HEK293T (cell line): Measurements from ENCODE around the gene TM4SF20.
"Not testable (repeated sequence)": the region's sequence is repeated elsewhere in the genome, so short reads cannot be mapped to it uniquely, and the experiment has no call there.

Experiments used
- CTCF ChIA-PET: fragments of 350-600 bp; formaldehyde crosslinking; extraction: SDS; loops from one replicate; lab custom pipeline; 2021; ENCODE audit warnings: antibody characterized with exemption, inconsistent platforms; lab: Yijun Ruan, JAX
- POLR2A ChIA-PET: fragments of 350-600 bp; formaldehyde crosslinking; extraction: SDS; loops from one replicate; lab custom pipeline; 2020; ENCODE audit warnings: antibody characterized with exemption, inconsistent platforms; lab: Yijun Ruan, JAX
- DNase-seq: peaks from one replicate; pipeline ENCODE4 v3.0.0; 2012; ENCODE audit warnings: mixed read lengths; ENCODE audit errors: extremely low spot score
- ARNT ChIP-seq: fragments of 450-650 bp; IDR thresholded peaks from 2 replicates; pipeline ENCODE4 v1.6.1; 2017; ENCODE audit warnings: mild to moderate bottlenecking
- BHLHE40 ChIP-seq: fragments of 450-650 bp; IDR thresholded peaks from 2 replicates; pipeline ENCODE4 v1.6.1; 2016; ENCODE audit warnings: mild to moderate bottlenecking, moderate library complexity, borderline replicate concordance
- CTBP1 ChIP-seq: fragments of 450-650 bp; IDR thresholded peaks from 2 replicates; pipeline ENCODE4 v1.6.1; 2016; ENCODE audit warnings: borderline replicate concordance
- ELF4 ChIP-seq: fragments of 450-650 bp; IDR thresholded peaks from 2 replicates; pipeline ENCODE4 v1.6.1; 2017; ENCODE audit warnings: antibody characterized with exemption
- FOXA1 ChIP-seq: fragments of 450-650 bp; IDR thresholded peaks from 2 replicates; pipeline ENCODE4 v1.6.1; 2016; ENCODE audit warnings: mild to moderate bottlenecking
- FOXK2 ChIP-seq: fragments of 450-650 bp; IDR thresholded peaks from 2 replicates; pipeline ENCODE4 v1.6.1; 2016; ENCODE audit warnings: mild to moderate bottlenecking
- FOXM1 ChIP-seq: fragments of 450-650 bp; IDR thresholded peaks from 2 replicates; pipeline ENCODE4 v1.6.1; 2017; ENCODE audit warnings: mild to moderate bottlenecking, borderline replicate concordance
- HDGF ChIP-seq: fragments of 450-650 bp; IDR thresholded peaks from 2 replicates; pipeline ENCODE4 v1.6.1; 2017; ENCODE audit warnings: antibody characterized with exemption, borderline replicate concordance
- L3MBTL2 ChIP-seq: fragments of 450-650 bp; conservative IDR thresholded peaks from 2 replicates; pipeline ENCODE4 v1.6.1; 2016; ENCODE audit warnings: mild to moderate bottlenecking
- LEF1 ChIP-seq: fragments of 450-650 bp; IDR thresholded peaks from 2 replicates; pipeline ENCODE4 v1.6.1; 2017; ENCODE audit warnings: mild to moderate bottlenecking, borderline replicate concordance
- NFRKB ChIP-seq: fragments of 450-650 bp; IDR thresholded peaks from 2 replicates; pipeline ENCODE4 v1.6.1; 2016; ENCODE audit warnings: mild to moderate bottlenecking, moderate library complexity
- PKNOX1 ChIP-seq: fragments of 450-650 bp; IDR thresholded peaks from 2 replicates; pipeline ENCODE4 v1.6.1; 2016
- SP1 ChIP-seq: fragments of 450-650 bp; IDR thresholded peaks from 2 replicates; pipeline ENCODE4 v1.6.1; 2017
- SUZ12 ChIP-seq: fragments of 450-650 bp; IDR thresholded peaks from 2 replicates; pipeline ENCODE4 v1.6.1; 2016; ENCODE audit warnings: mild to moderate bottlenecking
- TARDBP ChIP-seq: fragments of 450-650 bp; IDR thresholded peaks from 2 replicates; pipeline ENCODE4 v1.6.1; 2016
- ZNF384 ChIP-seq: fragments of 450-650 bp; IDR thresholded peaks from 2 replicates; pipeline ENCODE4 v1.6.1; 2016

The TM4SF20 gene

DNA sequence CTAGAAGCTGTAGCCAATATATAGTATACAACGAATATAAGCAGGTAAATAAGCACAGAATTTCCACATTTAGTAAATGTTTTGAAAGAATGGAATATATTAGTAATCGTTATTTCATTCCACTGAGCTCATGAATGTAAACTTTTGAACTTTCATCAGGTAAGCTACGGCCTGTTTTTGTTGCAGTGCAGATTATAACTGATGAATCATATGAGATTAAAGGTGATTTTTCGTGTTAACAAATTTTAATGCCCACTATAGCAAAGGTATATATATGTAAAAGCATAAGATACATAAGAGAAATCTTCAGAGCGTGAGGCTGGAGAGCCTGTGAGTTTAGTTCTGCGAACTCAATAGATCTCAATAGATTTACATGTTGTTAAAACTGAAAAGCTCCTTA is 7.5 kb upstream of the TM4SF20 start:
- ChIA-PET POLR2A (no interaction called here), CTCF (no interaction called here)
- DNase-seq = no peak
- TF ChIP-seq CTBP1 (no peak), ZNF384 (no peak), NFRKB (no peak), ARNT (no peak), BHLHE40 (no peak), ELF4 (no peak), LEF1 (no peak), FOXA1 (no peak), TARDBP (no peak), SP1 (no peak), PKNOX1 (no peak), FOXK2 (no peak), HDGF (no peak), FOXM1 (no peak), SUZ12 (no peak), L3MBTL2 (no peak)

GRCh38 chr2:227383686-227384085 is 4.6 kb upstream of the TM4SF20 start:
- CTCF ChIA-PET = no interaction called here
- POLR2A ChIA-PET = no interaction called here
- TF ChIP-seq TARDBP (no peak), FOXA1 (no peak), BHLHE40 (no peak), SUZ12 (no peak), LEF1 (no peak), FOXK2 (no peak)
- DNase-seq = no peak

GRCh38 chr2:227382241-227382835 is 3.2 kb upstream of the TM4SF20 start:
- DNase-seq, POLR2A ChIA-PET: not testable (repeated sequence)
- CTCF ChIA-PET = interaction anchor here (0.9 kb wide), 1 partner anchor 17 kb away, joined by 3 read pairs; no protein-coding TSS in a partner anchor

DNA sequence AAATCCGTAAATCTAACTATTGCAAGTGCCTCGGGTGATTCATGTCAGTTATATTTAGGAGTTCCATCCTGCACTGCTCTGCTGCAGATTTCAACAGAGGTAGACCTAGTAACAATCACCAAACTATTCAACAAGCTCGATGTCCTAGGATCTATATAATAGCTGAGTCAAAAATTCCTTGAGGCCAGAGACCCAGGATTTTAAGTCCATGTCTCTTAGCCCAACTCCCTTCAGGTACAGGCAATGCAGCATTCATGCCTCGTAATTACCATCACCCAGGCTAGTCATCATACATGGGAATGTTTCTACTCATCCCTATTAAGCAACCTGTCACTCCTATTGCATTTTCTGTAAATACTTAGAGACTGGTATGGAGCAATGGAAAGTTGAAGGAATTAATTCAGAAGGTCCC is 729 bp downstream of the TM4SF20 start:
- ChIA-PET POLR2A (no interaction called here), CTCF (interaction anchor here (0.6 to 1.2 kb wide), 2 partner anchors 27 to 546 kb away, joined by 3 to 5 read pairs; no protein-coding TSS in a partner anchor)
- DNase-seq = no peak
- TF ChIP-seq HDGF (no peak), FOXM1 (no peak), NFRKB (no peak), SUZ12 (no peak), BHLHE40 (no peak), PKNOX1 (no peak), LEF1 (no peak), L3MBTL2 (no peak), ARNT (no peak), CTBP1 (no peak), SP1 (no peak), FOXA1 (no peak), TARDBP (no peak), ZNF384 (no peak), ELF4 (no peak)

DNA sequence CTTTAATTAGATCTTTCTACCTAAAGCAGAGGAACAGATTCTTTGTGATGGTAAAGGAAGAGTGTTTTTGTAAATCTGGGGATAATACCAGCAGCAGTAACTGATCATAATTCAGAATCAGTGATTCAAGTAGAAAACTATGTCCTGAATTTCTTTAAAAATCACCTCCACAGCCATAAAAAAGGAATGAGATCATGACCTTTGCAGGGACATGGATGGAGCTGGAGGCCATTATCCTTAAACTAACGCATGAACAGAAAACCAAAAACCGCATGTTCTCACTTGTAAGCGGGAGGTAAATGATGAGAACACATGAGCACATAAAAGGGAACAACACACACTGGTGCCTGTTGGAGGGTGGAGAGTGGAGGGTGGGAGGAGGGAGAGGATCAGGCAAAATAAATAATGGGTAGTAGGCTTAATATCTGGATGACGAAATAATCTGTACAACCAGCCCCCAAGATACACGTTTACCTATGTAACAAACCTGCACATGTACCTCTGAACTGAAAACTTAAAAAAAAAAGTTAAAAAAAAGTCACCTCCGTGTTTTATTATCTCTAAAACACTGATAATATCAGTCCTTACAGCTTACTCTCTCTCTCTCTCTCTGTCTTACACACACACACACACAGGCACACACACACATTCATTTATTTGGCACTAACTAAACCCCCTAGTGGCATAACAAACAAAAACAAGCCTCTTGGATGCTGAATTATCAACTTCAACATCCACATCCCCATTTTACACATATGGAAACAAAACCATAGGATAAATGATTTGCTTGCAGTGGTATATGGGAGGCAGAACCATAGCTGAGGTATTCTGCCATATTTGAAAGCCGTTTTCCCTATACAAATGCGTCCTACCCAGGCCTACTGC is 1.4 kb downstream of the TM4SF20 start:
- ChIA-PET POLR2A (no interaction called here), CTCF (interaction anchor here (0.6 kb wide), 1 partner anchor 545 kb away, joined by 3 read pairs; no protein-coding TSS in a partner anchor)
- TF ChIP-seq ZNF384 = no peak
- no peak for TF ChIP-seq HDGF
- no peak for TF ChIP-seq FOXK2
- no peak for TF ChIP-seq BHLHE40
- TF ChIP-seq ARNT = no peak
- TF ChIP-seq NFRKB = no peak
- no peak for DNase-seq

DNA sequence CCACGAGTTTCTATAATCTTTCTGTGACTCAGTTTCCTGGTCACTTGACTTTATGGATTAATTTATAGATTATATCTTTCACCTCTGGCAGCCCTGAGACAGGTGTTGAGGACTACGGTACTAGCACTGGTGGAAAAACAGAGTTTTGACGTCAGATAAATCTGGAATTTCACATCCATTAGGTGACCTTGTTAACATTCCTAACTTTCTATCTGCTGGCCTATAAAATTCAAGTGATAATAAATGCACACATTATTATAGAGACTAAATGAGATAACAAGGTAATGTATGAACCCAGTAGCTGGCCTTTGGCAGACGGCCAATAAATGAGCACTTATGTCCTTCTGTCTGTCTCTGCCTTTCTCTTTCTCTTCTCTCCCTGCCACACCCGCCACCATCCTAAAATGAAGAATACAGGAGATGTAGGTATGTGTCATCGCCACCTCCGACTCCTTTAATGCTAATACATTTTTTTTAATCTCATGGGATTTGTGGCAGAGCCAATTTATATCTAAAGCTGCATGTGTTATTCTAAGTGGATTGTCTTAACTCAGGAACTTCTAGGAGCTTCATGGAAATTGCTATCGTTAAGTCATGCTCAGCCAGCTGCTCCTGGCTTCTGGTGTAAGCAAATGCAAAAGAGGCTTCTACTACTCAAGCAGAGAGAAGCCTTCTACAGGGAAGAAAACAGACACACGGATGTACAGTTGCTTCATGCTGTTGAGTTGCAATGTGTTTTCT is 2.3 kb downstream of the TM4SF20 start:
- CTCF ChIA-PET = interaction anchor here (0.5 kb wide), 1 partner anchor 22 kb away, joined by 3 read pairs; no protein-coding TSS in a partner anchor
- POLR2A ChIA-PET = no interaction called here
- no peak for DNase-seq
- TF ChIP-seq ELF4 (no peak), BHLHE40 (no peak)
